SU-DHL-6 (cell line): ENCODE data around the gene GPX4.

Source experiments
- EZH2phosphoT487 ChIP-seq: fragments of 200-600 bp; sonication (generic), shearing (Covaris generic); conservative IDR thresholded peaks from 2 replicates; pipeline ENCODE4 v1.6.1; 2018; ENCODE audit warnings: mild to moderate bottlenecking, antibody characterized with exemption, low read length, moderate library complexity, mixed read lengths
- TF ChIP-seq, protein P1 (sequence below): fragments of 200-600 bp; sonication (generic); IDR thresholded peaks from one replicate; pipeline ENCODE4 v1.5.1; 2017; ENCODE audit warnings: antibody characterized with exemption, mild to moderate bottlenecking, low read length, moderate library complexity; ENCODE audit not compliant: insufficient read depth, poor library complexity, severe bottlenecking

- TF ChIP-seq, protein P1, sequence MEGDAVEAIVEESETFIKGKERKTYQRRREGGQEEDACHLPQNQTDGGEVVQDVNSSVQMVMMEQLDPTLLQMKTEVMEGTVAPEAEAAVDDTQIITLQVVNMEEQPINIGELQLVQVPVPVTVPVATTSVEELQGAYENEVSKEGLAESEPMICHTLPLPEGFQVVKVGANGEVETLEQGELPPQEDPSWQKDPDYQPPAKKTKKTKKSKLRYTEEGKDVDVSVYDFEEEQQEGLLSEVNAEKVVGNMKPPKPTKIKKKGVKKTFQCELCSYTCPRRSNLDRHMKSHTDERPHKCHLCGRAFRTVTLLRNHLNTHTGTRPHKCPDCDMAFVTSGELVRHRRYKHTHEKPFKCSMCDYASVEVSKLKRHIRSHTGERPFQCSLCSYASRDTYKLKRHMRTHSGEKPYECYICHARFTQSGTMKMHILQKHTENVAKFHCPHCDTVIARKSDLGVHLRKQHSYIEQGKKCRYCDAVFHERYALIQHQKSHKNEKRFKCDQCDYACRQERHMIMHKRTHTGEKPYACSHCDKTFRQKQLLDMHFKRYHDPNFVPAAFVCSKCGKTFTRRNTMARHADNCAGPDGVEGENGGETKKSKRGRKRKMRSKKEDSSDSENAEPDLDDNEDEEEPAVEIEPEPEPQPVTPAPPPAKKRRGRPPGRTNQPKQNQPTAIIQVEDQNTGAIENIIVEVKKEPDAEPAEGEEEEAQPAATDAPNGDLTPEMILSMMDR, result no peak
- TF ChIP-seq EZH2phosphoT487, result no peak
Observed at GRCh38 chr19:1128106-1128505, 24.3 kb downstream of the GPX4 start.
